HepG2 (cell line): Measurements from ENCODE around the gene MACROD2. TPM values are rescaled to one million over a fixed set of nuclear protein-coding genes. Genes with fewer than 3 reads are reported as not detected.

Source experiments
- ATAC-seq: fragments of 200-7000 bp; cut with Tn5 transposase; 3 replicates; pipeline ENCODE4 v1.9.1; 2020; ENCODE audit warnings: mild to moderate bottlenecking, moderate library complexity
- BruUV-seq: library from RNA; stranded (reverse); fragments of 400-500 nt; replicated peaks from 2 replicates; lab custom pipeline; 2021; lab: Mats Ljungman, UMichigan
- CTCF ChIA-PET: fragments of 300-600 bp; formaldehyde crosslinking; extraction: SDS; loops from one replicate; lab custom pipeline; 2021; ENCODE audit warnings: low total read pairs, inconsistent platforms, low intra/inter-chr PET ratio; lab: Yijun Ruan, JAX
- POLR2A ChIA-PET: fragments of 350-600 bp; sonication (Branson Sonifier 250); formaldehyde crosslinking; loops from one replicate; lab custom pipeline; 2020; ENCODE audit warnings: antibody characterized with exemption, inconsistent platforms; lab: Yijun Ruan, JAX
- DNase-seq: peaks from one replicate; pipeline ENCODE4 v3.0.0-alpha.2; 2015; ENCODE audit warnings: low spot score
- FAIRE-seq: peaks from 3 replicates; lab custom pipeline; 2011; peaks lifted over from hg19 to GRCh38; lab: Jason Lieb, UNC
- H2AFZ ChIP-seq: one replicate; pipeline ENCODE4 v1.6.1; 2011; ENCODE audit warnings: low read length, inconsistent platforms
- H3K27ac ChIP-seq: fragments of 300-600 bp; 3 replicates; pipeline ENCODE4 v1.8.0; 2011; ENCODE audit warnings: mixed run types, mild to moderate bottlenecking, mixed read lengths, low read length, inconsistent platforms; ENCODE audit not compliant: insufficient read depth; ENCODE audit errors: extremely low read length
- H3K27me3 ChIP-seq, 2 experiments: fragments of 200-600 bp in 1 of 2; 2 replicates in 1 of 2; 3 replicates in 1 of 2; pipeline versions ENCODE4 v1.6.0 to v1.8.0; 2011; ENCODE audit warnings: low read length in 2 of 2, mild to moderate bottlenecking in 2 of 2, moderate library complexity in 2 of 2, inconsistent platforms in 1 of 2; ENCODE audit not compliant: insufficient read depth in 2 of 2, control insufficient read depth in 1 of 2
- H3K36me3 ChIP-seq, 2 experiments: fragments of 200-600 bp in 1 of 2; replicated peaks in 1 of 2; 2 replicates in 1 of 2; 3 replicates in 1 of 2; pipeline versions ENCODE4 v1.5.1 to v1.8.0; 2011; ENCODE audit warnings: low read length in 2 of 2, inconsistent platforms in 1 of 2; ENCODE audit not compliant: insufficient read depth in 2 of 2, control insufficient read depth in 1 of 2
- H3K4me1 ChIP-seq: 2 replicates; pipeline ENCODE4 v1.5.1; 2012; ENCODE audit warnings: low read length, inconsistent platforms; ENCODE audit not compliant: insufficient read depth
- H3K4me2 ChIP-seq: 2 replicates; pipeline ENCODE4 v1.6.0; 2011; ENCODE audit warnings: low read depth, low read length, inconsistent platforms
- H3K4me3 ChIP-seq, 3 experiments: fragments of 200-600 bp in 1 of 3; sonication (generic), shearing (Covaris generic) in 1 of 3; replicated peaks in 1 of 3; 2 replicates each; pipeline ENCODE4 v1.5.1; 2011 to 2016; ENCODE audit warnings: low read length in 3 of 3, inconsistent platforms in 2 of 3, low read depth in 2 of 3, mild to moderate bottlenecking in 2 of 3, control low read depth in 1 of 3, mixed read lengths in 1 of 3; ENCODE audit not compliant: insufficient read depth in 1 of 3
- H3K79me2 ChIP-seq: one replicate; pipeline ENCODE4 v1.6.1; 2011; ENCODE audit warnings: low read length, inconsistent platforms; ENCODE audit not compliant: insufficient read depth
- H3K9ac ChIP-seq: 2 replicates; pipeline ENCODE4 v1.6.0; 2011; ENCODE audit warnings: mild to moderate bottlenecking, low read depth, low read length, inconsistent platforms; ENCODE audit not compliant: insufficient read depth
- H3K9me3 ChIP-seq: 2 replicates; pipeline ENCODE4 v1.5.1; 2012; ENCODE audit warnings: mild to moderate bottlenecking, low read length
- H4K20me1 ChIP-seq: 2 replicates; pipeline ENCODE4 v1.6.0; 2011; ENCODE audit warnings: inconsistent platforms, mild to moderate bottlenecking, low read length, moderate library complexity; ENCODE audit not compliant: insufficient read depth
- BCL6 ChIP-seq: IDR thresholded peaks from 2 replicates; pipeline ENCODE4 v1.6.1; 2016; ENCODE audit warnings: missing genetic modification reagents, missing compliant biosample characterization
- CC2D1A ChIP-seq: sonication (generic); formaldehyde crosslinking; IDR thresholded peaks from 2 replicates; pipeline ENCODE4 v1.8.1; 2023; ENCODE audit warnings: mild to moderate bottlenecking, missing genetic modification reagents
- DNMT1 ChIP-seq: sonication (generic); formaldehyde crosslinking; IDR thresholded peaks from 2 replicates; pipeline ENCODE4 v1.5.1; 2020; ENCODE audit warnings: mild to moderate bottlenecking, missing genetic modification reagents
- EEA1 ChIP-seq: sonication (generic); formaldehyde crosslinking; IDR thresholded peaks from 2 replicates; pipeline ENCODE4 v1.5.1; 2020; ENCODE audit warnings: mild to moderate bottlenecking, missing genetic modification reagents, borderline replicate concordance
- GABPB1 ChIP-seq: IDR thresholded peaks from 2 replicates; pipeline ENCODE4 v1.6.1; 2016; ENCODE audit warnings: mild to moderate bottlenecking, missing genetic modification reagents, moderate library complexity, missing compliant biosample characterization
- HDAC1 ChIP-seq: sonication (generic); formaldehyde crosslinking; IDR thresholded peaks from 2 replicates; pipeline ENCODE4 v1.5.1; 2020; ENCODE audit warnings: mild to moderate bottlenecking, missing genetic modification reagents
- POLR2AphosphoS2 ChIP-seq: IDR thresholded peaks from 2 replicates; pipeline ENCODE4 v1.6.1; 2011; ENCODE audit warnings: low read depth, low read length, improper control_type of control experiment
- SYNCRIP ChIP-seq: fragments of 200-400 bp; formaldehyde crosslinking; IDR thresholded peaks from 2 replicates; pipeline ENCODE4 v1.6.1; 2018; ENCODE audit warnings: mild to moderate bottlenecking, low read depth, low read length; ENCODE audit not compliant: insufficient read depth
- TEAD2 ChIP-seq: sonication (generic); formaldehyde crosslinking; IDR thresholded peaks from 2 replicates; pipeline ENCODE4 v1.9.0; 2021; ENCODE audit warnings: missing genetic modification reagents
- ZNF652 ChIP-seq: IDR thresholded peaks from 2 replicates; pipeline ENCODE4 v1.6.1; 2016; ENCODE audit warnings: low read depth, borderline replicate concordance
- ZNF781 ChIP-seq: sonication (generic); formaldehyde crosslinking; IDR thresholded peaks from 2 replicates; pipeline ENCODE4 v1.5.1; 2020; ENCODE audit warnings: borderline replicate concordance, mild to moderate bottlenecking, missing genetic modification reagents; ENCODE audit errors: not compliant biosample characterization
- WGBS: methylation state at CpG from one replicate; pipeline ENCODE4 v1.1.6; 2017; ENCODE audit warnings: low lambda C conversion rate; 5-methylcytosine and 5-hydroxymethylcytosine counted together
- in situ Hi-C: cut with HindIII; loops from 2 replicates; pipeline ENCODE4 v1.10.0; 2017; ENCODE audit warnings: low pct_unique_long_range_greater_than_20kb; ENCODE audit not compliant: extremely low pct_ligation_motif_present
- intact Hi-C: fragments of 100-400 bp; cut with micrococcal nuclease; formaldehyde crosslinking; loops from one replicate; pipeline ENCODE4 v1.10.0; 2022; ENCODE audit not compliant: unreplicated experiment
- polyA plus RNA-seq, 8 experiments: library from polyadenylated mRNA; depleted of rRNA in 3 of 8; stranded (reverse) in 7 of 8; unstranded in 1 of 8; fragments of >200 nt; fragmentation: Illumina TruSeq in 4 of 8; extraction: Trizol in 4 of 8; gene quantifications; 2 replicates each; pipeline versions ENCODE4 v1.2.1 to v1.2.3, GENCODE V29; 2011 to 2016; ENCODE audit warnings: low read depth in 4 of 8, missing spikeins in 1 of 8, mixed read lengths in 1 of 8; ENCODE audit not compliant: insufficient read depth in 1 of 8
- total RNA-seq, 5 experiments: library from RNA; depleted of rRNA; stranded (reverse); fragments of >200 nt; fragmentation: Illumina TruSeq; extraction: Trizol; gene quantifications; 2 replicates each; pipeline ENCODE4 v1.2.3, GENCODE V29; 2016; ENCODE audit warnings: low read depth in 1 of 5
- TF ChIP-seq, protein P1 (sequence below): sonication (generic); formaldehyde crosslinking; IDR thresholded peaks from 2 replicates; pipeline ENCODE4 v1.9.0; 2021; ENCODE audit warnings: missing genetic modification reagents, borderline replicate concordance
- TF ChIP-seq, protein P2 (sequence below): sonication (generic); formaldehyde crosslinking; IDR thresholded peaks from 2 replicates; pipeline ENCODE4 v1.5.1; 2020; ENCODE audit warnings: missing genetic modification reagents, mild to moderate bottlenecking, borderline replicate concordance

The MACROD2 gene
- total and polyA plus RNA-seq, 2 of the 13 experiments (the other 11 are each of a cell fraction or from before 2014, with no cell fraction given), result 0.13 to 0.51 TPM

- Histone ChIP-seq H3K79me2 (no peaks in the 10 kb centered on the region), H3K27ac (no peak overlapping the region), H3K27me3 (no peaks in the 10 kb centered on the region), H3K36me3 (no peaks in the 10 kb centered on the region), H3K4me2 (no peak overlapping the region), H3K4me3 (no peak overlapping the region), H2AFZ (no peak overlapping the region), H3K4me1 (no peaks in the 10 kb centered on the region), H3K9ac (no peak overlapping the region), H3K9me3 (no peaks in the 10 kb centered on the region), H4K20me1 (no peaks in the 10 kb centered on the region)
- POLR2A ChIA-PET, result no interaction called here
- TF ChIP-seq EEA1 (CRISPR knock-in tag) (no peak), TEAD2 (CRISPR knock-in tag) (no peak), POLR2AphosphoS2 (no peak), DNMT1 (no peak), GABPB1 (CRISPR knock-in tag) (no peak), ZNF781 (no peak), SYNCRIP (no peak), ZNF652 (no peak), HDAC1 (CRISPR knock-in tag) (no peak), BCL6 (CRISPR knock-in tag) (no peak), CC2D1A (no peak)
- TF ChIP-seq, protein P1, sequence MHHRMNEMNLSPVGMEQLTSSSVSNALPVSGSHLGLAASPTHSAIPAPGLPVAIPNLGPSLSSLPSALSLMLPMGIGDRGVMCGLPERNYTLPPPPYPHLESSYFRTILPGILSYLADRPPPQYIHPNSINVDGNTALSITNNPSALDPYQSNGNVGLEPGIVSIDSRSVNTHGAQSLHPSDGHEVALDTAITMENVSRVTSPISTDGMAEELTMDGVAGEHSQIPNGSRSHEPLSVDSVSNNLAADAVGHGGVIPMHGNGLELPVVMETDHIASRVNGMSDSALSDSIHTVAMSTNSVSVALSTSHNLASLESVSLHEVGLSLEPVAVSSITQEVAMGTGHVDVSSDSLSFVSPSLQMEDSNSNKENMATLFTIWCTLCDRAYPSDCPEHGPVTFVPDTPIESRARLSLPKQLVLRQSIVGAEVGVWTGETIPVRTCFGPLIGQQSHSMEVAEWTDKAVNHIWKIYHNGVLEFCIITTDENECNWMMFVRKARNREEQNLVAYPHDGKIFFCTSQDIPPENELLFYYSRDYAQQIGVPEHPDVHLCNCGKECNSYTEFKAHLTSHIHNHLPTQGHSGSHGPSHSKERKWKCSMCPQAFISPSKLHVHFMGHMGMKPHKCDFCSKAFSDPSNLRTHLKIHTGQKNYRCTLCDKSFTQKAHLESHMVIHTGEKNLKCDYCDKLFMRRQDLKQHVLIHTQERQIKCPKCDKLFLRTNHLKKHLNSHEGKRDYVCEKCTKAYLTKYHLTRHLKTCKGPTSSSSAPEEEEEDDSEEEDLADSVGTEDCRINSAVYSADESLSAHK, result no peak
- TF ChIP-seq, protein P2, sequence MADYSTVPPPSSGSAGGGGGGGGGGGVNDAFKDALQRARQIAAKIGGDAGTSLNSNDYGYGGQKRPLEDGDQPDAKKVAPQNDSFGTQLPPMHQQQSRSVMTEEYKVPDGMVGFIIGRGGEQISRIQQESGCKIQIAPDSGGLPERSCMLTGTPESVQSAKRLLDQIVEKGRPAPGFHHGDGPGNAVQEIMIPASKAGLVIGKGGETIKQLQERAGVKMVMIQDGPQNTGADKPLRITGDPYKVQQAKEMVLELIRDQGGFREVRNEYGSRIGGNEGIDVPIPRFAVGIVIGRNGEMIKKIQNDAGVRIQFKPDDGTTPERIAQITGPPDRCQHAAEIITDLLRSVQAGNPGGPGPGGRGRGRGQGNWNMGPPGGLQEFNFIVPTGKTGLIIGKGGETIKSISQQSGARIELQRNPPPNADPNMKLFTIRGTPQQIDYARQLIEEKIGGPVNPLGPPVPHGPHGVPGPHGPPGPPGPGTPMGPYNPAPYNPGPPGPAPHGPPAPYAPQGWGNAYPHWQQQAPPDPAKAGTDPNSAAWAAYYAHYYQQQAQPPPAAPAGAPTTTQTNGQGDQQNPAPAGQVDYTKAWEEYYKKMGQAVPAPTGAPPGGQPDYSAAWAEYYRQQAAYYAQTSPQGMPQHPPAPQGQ (CRISPR knock-in tag), result no peak
- FAIRE-seq, result no peak
- WGBS, result 6% methylated on average over 1 of the region's 1 CpG
- ATAC-seq, result no peak
- no TSS peak for BruUV-seq
- in situ Hi-C loops (no loop called here), intact Hi-C loops (no loop called here)
- DNase-seq, result no peak
- CTCF ChIA-PET, result no interaction called here
Observed at GRCh38 chr20:14260367-14260766, 265.1 kb downstream of the MACROD2 start.
